Type B pancreatic cell (in vitro differentiated cells): ENCODE measurements around the gene DYNC2LI1. TPM values are rescaled to one million over a fixed set of nuclear protein-coding genes. Genes with fewer than 3 reads are reported as not detected.

Experiments used
- DNase-seq: peaks from one replicate; pipeline ENCODE4 v3.0.0; 2021; ENCODE audit warnings: mixed read lengths; ENCODE audit not compliant: unreplicated experiment; ENCODE audit errors: extremely low spot score
- H3K27ac Mint-ChIP-seq: 2 replicates; pipeline ENCODE4 v1.8.0; 2021; ENCODE audit warnings: mild to moderate bottlenecking, mixed read lengths
- H3K27me3 Mint-ChIP-seq: 2 replicates; pipeline ENCODE4 v1.8.0; 2021; ENCODE audit warnings: mixed read lengths
- H3K36me3 Mint-ChIP-seq: 2 replicates; pipeline ENCODE4 v1.8.0; 2021; ENCODE audit warnings: mixed read lengths
- H3K4me1 Mint-ChIP-seq: one replicate; pipeline ENCODE4 v1.8.0; 2021; ENCODE audit warnings: mixed read lengths; ENCODE audit not compliant: unreplicated experiment
- H3K4me3 Mint-ChIP-seq: 2 replicates; pipeline ENCODE4 v1.8.0; 2021; ENCODE audit warnings: mild to moderate bottlenecking, mixed read lengths
- H3K9me3 Mint-ChIP-seq: 2 replicates; pipeline ENCODE4 v1.8.0; 2021; ENCODE audit warnings: mixed read lengths
- CTCF ChIP-seq: fragments of 200-600 bp; sonication (generic); conservative IDR thresholded peaks from 2 replicates; pipeline ENCODE4 v1.5.0; 2021; ENCODE audit warnings: antibody characterized with exemption, mild to moderate bottlenecking
- total RNA-seq: library from RNA; stranded (reverse); gene quantifications from 2 replicates; pipeline ENCODE4 v1.2.1, GENCODE V29; 2021; ENCODE audit warnings: low replicate concordance

The DYNC2LI1 gene
- total RNA-seq, 1 donor from 2014 or later: 22.0 TPM

GRCh38 chr2:43841949-43842865 lies 68.4 kb downstream of the DYNC2LI1 start:
- Mint-ChIP-seq H3K36me3 (no peaks in the 10 kb centered on the region), H3K4me3 (no peak overlapping the region), H3K9me3 (no peaks in the 10 kb centered on the region), H3K4me1 (no peaks in the 10 kb centered on the region), H3K27me3 (no peaks in the 10 kb centered on the region), H3K27ac (no peak overlapping the region)
- TF ChIP-seq CTCF: no peak
- peak; percentile 37 for DNase-seq

GRCh38 chr2:43842866-43843226 lies 69.0 kb downstream of the DYNC2LI1 start:
- Mint-ChIP-seq H3K36me3 (no peaks in the 10 kb centered on the region), H3K27me3 (no peaks in the 10 kb centered on the region), H3K9me3 (no peaks in the 10 kb centered on the region), H3K4me3 (no peak overlapping the region), H3K27ac (no peak overlapping the region), H3K4me1 (no peaks in the 10 kb centered on the region)
- DNase-seq: no peak
- TF ChIP-seq CTCF: no peak

- no peak for TF ChIP-seq CTCF
- Mint-ChIP-seq H3K27me3 (no peaks in the 10 kb centered on the region), H3K4me3 (no peak overlapping the region), H3K9me3 (no peaks in the 10 kb centered on the region), H3K4me1 (no peaks in the 10 kb centered on the region), H3K36me3 (no peaks in the 10 kb centered on the region), H3K27ac (no peak overlapping the region)
- DNase-seq: no peak
These were observed 71.3 kb downstream of the DYNC2LI1 start for GRCh38 chr2:43845181-43845580.

- no peak for DNase-seq
- H3K4me3 Mint-ChIP-seq: no peak overlapping the region
- H3K4me1 Mint-ChIP-seq: no peaks in the 10 kb centered on the region
- TF ChIP-seq CTCF: no peak
- H3K27me3 Mint-ChIP-seq: peaks cover 2% of the 10 kb centered on the region
- H3K36me3 Mint-ChIP-seq: no peaks in the 10 kb centered on the region
- no peaks in the 10 kb centered on the region for H3K9me3 Mint-ChIP-seq
- H3K27ac Mint-ChIP-seq: no peak overlapping the region
These were observed 72.4 kb downstream of the DYNC2LI1 start for GRCh38 chr2:43846140-43846793.

GRCh38 chr2:43848214-43848613 lies 74.4 kb downstream of the DYNC2LI1 start:
- Mint-ChIP-seq H3K27me3 (peaks cover 2% of the 10 kb centered on the region), H3K27ac (no peak overlapping the region), H3K4me1 (no peaks in the 10 kb centered on the region), H3K9me3 (no peaks in the 10 kb centered on the region), H3K4me3 (no peak overlapping the region), H3K36me3 (no peaks in the 10 kb centered on the region)
- DNase-seq: no peak
- no peak for TF ChIP-seq CTCF
